CD14-positive monocyte (primary cell): ENCODE data around the gene MED17. TPM values are rescaled to one million over a fixed set of nuclear protein-coding genes. Genes with fewer than 3 reads are reported as not detected.

Source experiments
- DNase-seq, 3 donors: peaks; one replicate each; pipeline ENCODE4 v3.0.0-alpha.2; 2011 to 2022
- H2AFZ ChIP-seq: 2 replicates; pipeline ENCODE4 v1.6.0; 2012; ENCODE audit warnings: mild to moderate bottlenecking, low read depth, low read length, inconsistent platforms; ENCODE audit not compliant: insufficient read depth, poor library complexity, severe bottlenecking
- H3K27ac ChIP-seq, 2 donors: 1 replicate in 1 of 2; 2 replicates in 1 of 2; pipeline ENCODE4 v1.5.1; 2012 to 2013; ENCODE audit warnings: low read length in 2 of 2, control low read depth in 1 of 2, inconsistent platforms in 1 of 2, low read depth in 1 of 2, mild to moderate bottlenecking in 1 of 2
- H3K27me3 ChIP-seq, 2 donors: one replicate each; pipeline versions ENCODE4 v1.6.0 to v1.6.1; 2011 to 2013; ENCODE audit warnings: low read length in 2 of 2; ENCODE audit not compliant: control insufficient read depth in 2 of 2, insufficient read depth in 2 of 2
- H3K36me3 ChIP-seq, 2 donors: replicated peaks in 1 of 2; 1 replicate in 1 of 2; 2 replicates in 1 of 2; pipeline versions ENCODE4 v1.5.1 to v1.6.1; 2012 to 2013; ENCODE audit warnings: low read length in 2 of 2, control low read depth in 1 of 2, inconsistent platforms in 1 of 2, mild to moderate bottlenecking in 1 of 2; ENCODE audit not compliant: insufficient read depth in 2 of 2, control insufficient read depth in 1 of 2
- H3K4me1 ChIP-seq, 2 donors: 1 replicate in 1 of 2; 2 replicates in 1 of 2; pipeline versions ENCODE4 v1.5.1 to v1.6.1; 2012 to 2013; ENCODE audit warnings: low read length in 2 of 2, control low read depth in 1 of 2, inconsistent platforms in 1 of 2, mild to moderate bottlenecking in 1 of 2, moderate library complexity in 1 of 2; ENCODE audit not compliant: insufficient read depth in 2 of 2, control insufficient read depth in 1 of 2
- H3K4me2 ChIP-seq: replicated peaks from 2 replicates; pipeline ENCODE3; 2012; ENCODE audit warnings: low read length, moderate library complexity, mild to moderate bottlenecking; ENCODE audit not compliant: poor library complexity, severe bottlenecking; ENCODE audit errors: extremely low read depth
- H3K4me3 ChIP-seq, 3 experiments: fragments of 200-600 bp in 1 of 3; sonication (generic) in 1 of 3; replicated peaks in 1 of 3; 1 replicate in 2 of 3; 2 replicates in 1 of 3; pipeline ENCODE4 v1.5.1; 2011 to 2013; ENCODE audit warnings: low read length in 3 of 3, mild to moderate bottlenecking in 3 of 3, control low read depth in 2 of 3, low read depth in 2 of 3, inconsistent platforms in 1 of 3, moderate library complexity in 1 of 3
- H3K79me2 ChIP-seq: 2 replicates; pipeline ENCODE4 v1.6.0; 2012; ENCODE audit warnings: mild to moderate bottlenecking, control low read depth, inconsistent platforms, low read length, moderate library complexity; ENCODE audit not compliant: insufficient read depth
- H3K9ac ChIP-seq: 2 replicates; pipeline ENCODE4 v1.6.0; 2017; ENCODE audit warnings: low read length, mild to moderate bottlenecking; ENCODE audit not compliant: insufficient read depth, poor library complexity, severe bottlenecking
- H3K9me3 ChIP-seq, 2 donors: replicated peaks in 1 of 2; 1 replicate in 1 of 2; 2 replicates in 1 of 2; pipeline versions ENCODE4 v1.5.1 to v1.6.1; 2012 to 2013; ENCODE audit warnings: low read length in 2 of 2, control low read depth in 1 of 2; ENCODE audit not compliant: control insufficient read depth in 1 of 2, insufficient read depth in 1 of 2
- H4K20me1 ChIP-seq: 2 replicates; pipeline ENCODE4 v1.6.0; 2012; ENCODE audit warnings: mild to moderate bottlenecking, low read length, control low read depth, moderate library complexity; ENCODE audit not compliant: insufficient read depth
- H3K27ac Mint-ChIP-seq, 7 donors: one replicate each; pipeline ENCODE4 v1.8.0; 2020; ENCODE audit warnings: mild to moderate bottlenecking in 7 of 7, mixed read lengths in 7 of 7, moderate library complexity in 6 of 7, inconsistent platforms in 2 of 7
- H3K27me3 Mint-ChIP-seq, 3 donors: one replicate each; pipeline ENCODE4 v1.8.0; 2021 to 2022; ENCODE audit warnings: low read depth in 3 of 3, mild to moderate bottlenecking in 3 of 3, mixed read lengths in 3 of 3, moderate library complexity in 3 of 3, inconsistent platforms in 1 of 3
- H3K36me3 Mint-ChIP-seq, 2 donors: one replicate each; pipeline ENCODE4 v1.8.0; 2020; ENCODE audit warnings: mixed read lengths in 2 of 2, inconsistent platforms in 1 of 2, mild to moderate bottlenecking in 1 of 2
- H3K4me1 Mint-ChIP-seq: one replicate; pipeline ENCODE4 v1.8.0; 2020; ENCODE audit warnings: mild to moderate bottlenecking, mixed read lengths
- H3K4me3 Mint-ChIP-seq, 2 donors: one replicate each; pipeline ENCODE4 v1.8.0; 2020; ENCODE audit warnings: mild to moderate bottlenecking in 2 of 2, mixed read lengths in 2 of 2, moderate library complexity in 1 of 2
- H3K9me3 Mint-ChIP-seq, 7 donors: one replicate each; pipeline ENCODE4 v1.8.0; 2020 to 2022; ENCODE audit warnings: mixed read lengths in 7 of 7, mild to moderate bottlenecking in 6 of 7, moderate library complexity in 6 of 7, inconsistent platforms in 2 of 7
- WGBS: methylation state at CpG from one replicate; pipeline ENCODE4 v1.1.5; 2013; ENCODE audit warnings: missing lambda C conversion rate; ENCODE audit not compliant: insufficient coverage; 5-methylcytosine and 5-hydroxymethylcytosine counted together
- intact Hi-C, 2 donors: fragments of 100-400 bp; cut with micrococcal nuclease; formaldehyde crosslinking; loops; one replicate each; pipeline versions ENCODE4 v1.15.0 to v1.15.1; 2023
- polyA plus RNA-seq, 3 donors: library from polyadenylated mRNA; depleted of rRNA in 1 of 3; unstranded in 2 of 3; stranded (reverse) in 1 of 3; fragments of 300-500 nt in 2 of 3; fragments of >200 nt in 1 of 3; fragmentation: Illumina TruSeq in 2 of 3; gene quantifications; 1 replicate in 2 of 3; 2 replicates in 1 of 3; pipeline ENCODE4 v1.2.3, GENCODE V29; 2012 to 2021
- TF ChIP-seq, protein P1 (sequence below): fragments of 200-600 bp; IDR thresholded peaks from one replicate; pipeline ENCODE4 v1.8.0; 2022; ENCODE audit warnings: antibody characterized with exemption, mild to moderate bottlenecking

MED17 gene
- polyA plus RNA-seq, 3 donors: 3.4 to 12.8 (median 4.4) TPM

DNA sequence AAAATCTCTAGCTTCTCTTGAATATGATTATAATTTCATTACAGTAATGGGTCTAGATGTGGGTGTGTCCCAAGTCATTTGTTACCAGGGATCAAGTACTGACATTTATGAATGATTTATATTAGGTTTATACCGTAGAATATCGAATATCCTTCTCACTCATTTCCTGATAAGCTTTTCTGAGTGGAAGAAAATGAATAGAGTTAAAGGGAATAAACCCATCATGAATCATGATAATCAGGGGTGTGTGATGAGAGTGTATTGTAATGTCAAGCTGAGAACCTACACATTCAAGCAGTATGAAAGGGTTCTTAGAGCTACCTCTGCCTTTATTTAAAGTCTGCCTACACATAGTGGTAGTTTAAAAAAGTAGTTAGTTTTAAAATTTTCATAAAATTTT lies 17.3 kb downstream of the MED17 start:
- TF ChIP-seq, protein P1, sequence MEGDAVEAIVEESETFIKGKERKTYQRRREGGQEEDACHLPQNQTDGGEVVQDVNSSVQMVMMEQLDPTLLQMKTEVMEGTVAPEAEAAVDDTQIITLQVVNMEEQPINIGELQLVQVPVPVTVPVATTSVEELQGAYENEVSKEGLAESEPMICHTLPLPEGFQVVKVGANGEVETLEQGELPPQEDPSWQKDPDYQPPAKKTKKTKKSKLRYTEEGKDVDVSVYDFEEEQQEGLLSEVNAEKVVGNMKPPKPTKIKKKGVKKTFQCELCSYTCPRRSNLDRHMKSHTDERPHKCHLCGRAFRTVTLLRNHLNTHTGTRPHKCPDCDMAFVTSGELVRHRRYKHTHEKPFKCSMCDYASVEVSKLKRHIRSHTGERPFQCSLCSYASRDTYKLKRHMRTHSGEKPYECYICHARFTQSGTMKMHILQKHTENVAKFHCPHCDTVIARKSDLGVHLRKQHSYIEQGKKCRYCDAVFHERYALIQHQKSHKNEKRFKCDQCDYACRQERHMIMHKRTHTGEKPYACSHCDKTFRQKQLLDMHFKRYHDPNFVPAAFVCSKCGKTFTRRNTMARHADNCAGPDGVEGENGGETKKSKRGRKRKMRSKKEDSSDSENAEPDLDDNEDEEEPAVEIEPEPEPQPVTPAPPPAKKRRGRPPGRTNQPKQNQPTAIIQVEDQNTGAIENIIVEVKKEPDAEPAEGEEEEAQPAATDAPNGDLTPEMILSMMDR: no peak
- no peak for DNase-seq
- Histone ChIP-seq H3K4me2 (no peak overlapping the region), H3K4me3 (no peak overlapping the region), H3K4me1 (no peaks in the 10 kb centered on the region), H3K9me3 (no peaks in the 10 kb centered on the region), H2AFZ (no peak overlapping the region), H3K9ac (no peak overlapping the region), H3K27ac (no peak overlapping the region), H3K27me3 (no peaks in the 10 kb centered on the region), H3K36me3 (peaks cover 85 to 99% of the 10 kb centered on the region in 2 donors), H4K20me1 (peaks cover 51% of the 10 kb centered on the region), H3K79me2 (peaks cover 9% of the 10 kb centered on the region)
- H3K27ac Mint-ChIP-seq: no peak overlapping the region
- peaks cover 74 to 89% of the 10 kb centered on the region in 2 donors for H3K36me3 Mint-ChIP-seq
- H3K9me3 Mint-ChIP-seq: no peaks in the 10 kb centered on the region
- intact Hi-C loops: no loop called here
- H3K27me3 Mint-ChIP-seq: no peaks in the 10 kb centered on the region
- H3K4me3 Mint-ChIP-seq: no peak overlapping the region
- H3K4me1 Mint-ChIP-seq: no peaks in the 10 kb centered on the region
- WGBS: no CpG with 5 or more reads among the region's 2 CpGs

DNA sequence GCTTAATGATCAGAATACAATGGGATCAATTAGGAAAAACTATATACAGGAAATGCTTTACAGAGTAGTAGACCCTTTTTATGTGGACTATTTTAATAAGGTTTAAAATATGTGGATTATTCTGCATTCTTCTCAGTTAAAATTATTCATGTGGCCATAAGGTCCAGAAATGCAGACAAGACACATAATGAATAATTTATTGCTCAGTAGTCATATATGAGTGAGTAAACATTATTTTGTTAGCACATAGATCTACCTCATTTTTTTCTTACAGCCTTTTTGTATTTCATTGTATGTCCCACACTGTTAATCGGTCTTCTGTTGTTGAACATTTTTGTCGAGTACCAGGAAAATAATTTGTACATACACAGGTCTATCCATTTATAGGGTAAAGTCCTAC lies 20.8 kb downstream of the MED17 start:
- Histone ChIP-seq H4K20me1 (peaks cover 55% of the 10 kb centered on the region), H3K4me3 (no peak overlapping the region), H3K27ac (no peak overlapping the region), H3K4me1 (no peaks in the 10 kb centered on the region), H3K27me3 (no peaks in the 10 kb centered on the region), H3K36me3 (peaks cover 85 to 99% of the 10 kb centered on the region in 2 donors), H3K9ac (no peak overlapping the region), H3K79me2 (no peaks in the 10 kb centered on the region), H3K4me2 (no peak overlapping the region), H2AFZ (no peak overlapping the region), H3K9me3 (no peaks in the 10 kb centered on the region)
- intact Hi-C loops: no loop called here
- no CpG with 5 or more reads among the region's 2 CpGs for WGBS
- Mint-ChIP-seq H3K9me3 (no peaks in the 10 kb centered on the region), H3K36me3 (peaks cover 76 to 88% of the 10 kb centered on the region in 2 donors), H3K4me1 (no peaks in the 10 kb centered on the region), H3K27ac (no peak overlapping the region), H3K27me3 (peaks cover 0 to 2% (median 0%) of the 10 kb centered on the region in 3 donors), H3K4me3 (no peak overlapping the region)
- no peak for DNase-seq
- TF ChIP-seq, protein P1: no peak
